Measurements from ENCODE around the gene TNFSF12. TPM values are rescaled to one million over a fixed set of nuclear protein-coding genes. Genes with fewer than 3 reads are reported as not detected.
A peak's percentile ranks its signal among the peaks of the same experiment; 100 is the strongest.
"Not testable (repeated sequence)": the region's sequence is repeated elsewhere in the genome, so short reads cannot be mapped to it uniquely, and the experiment has no call there.

Gene TNFSF12
- total RNA-seq, 1 donor from 2014 or later: 91.3 TPM

GRCh38 chr17:7592422-7593021 is 43.7 kb downstream of the TNFSF12 start:
- no peak for TF ChIP-seq CTCF (IDR thresholded peaks at IDR 0.05)
- no peaks in the 10 kb centered on the region for H3K27me3 ChIP-seq (ENCODE audit: low read depth)
- peaks cover 90% of the 10 kb centered on the region for H3K36me3 ChIP-seq
- DNase-seq (no peak), ATAC-seq (no peak)
- H3K9me3 ChIP-seq: no peaks in the 10 kb centered on the region
- no peak overlapping the region for H3K27ac ChIP-seq
- peaks cover 21% of the 10 kb centered on the region for H3K4me1 ChIP-seq
- intact Hi-C loops (cut with DNase I): no loop called here
- no peak overlapping the region for H3K4me3 ChIP-seq

DNA sequence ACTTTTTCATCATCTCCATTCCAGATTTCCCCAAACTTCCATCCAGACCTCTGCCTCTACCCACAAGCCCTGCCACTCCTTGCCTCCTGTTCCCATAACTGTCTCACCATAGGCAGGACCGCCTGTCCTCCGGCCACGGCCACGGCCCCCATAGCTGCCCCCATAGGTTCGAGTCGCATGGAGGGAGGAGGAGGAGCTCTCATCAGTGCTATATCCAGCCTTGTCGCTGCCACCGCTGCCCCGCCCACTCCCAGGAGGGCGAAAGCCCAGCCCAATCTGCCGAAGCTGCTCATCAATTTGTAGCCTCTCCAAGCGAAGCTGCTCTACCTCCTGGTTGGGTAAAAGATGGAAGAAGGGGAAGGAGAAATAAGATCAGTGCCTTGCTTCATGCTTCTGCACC is 44.4 kb downstream of the TNFSF12 start:
- TF ChIP-seq CTCF (IDR thresholded peaks at IDR 0.05): no peak
- H3K4me3 ChIP-seq: no peak overlapping the region
- DNase-seq: no peak
- H3K27me3 ChIP-seq (ENCODE audit: low read depth): no peaks in the 10 kb centered on the region
- intact Hi-C loops (cut with DNase I): no loop called here
- H3K9me3 ChIP-seq: no peaks in the 10 kb centered on the region
- H3K27ac ChIP-seq: no peak overlapping the region
- H3K4me1 ChIP-seq: peaks cover 14% of the 10 kb centered on the region
- ATAC-seq: no peak
- H3K36me3 ChIP-seq: peaks cover 88% of the 10 kb centered on the region

DNA sequence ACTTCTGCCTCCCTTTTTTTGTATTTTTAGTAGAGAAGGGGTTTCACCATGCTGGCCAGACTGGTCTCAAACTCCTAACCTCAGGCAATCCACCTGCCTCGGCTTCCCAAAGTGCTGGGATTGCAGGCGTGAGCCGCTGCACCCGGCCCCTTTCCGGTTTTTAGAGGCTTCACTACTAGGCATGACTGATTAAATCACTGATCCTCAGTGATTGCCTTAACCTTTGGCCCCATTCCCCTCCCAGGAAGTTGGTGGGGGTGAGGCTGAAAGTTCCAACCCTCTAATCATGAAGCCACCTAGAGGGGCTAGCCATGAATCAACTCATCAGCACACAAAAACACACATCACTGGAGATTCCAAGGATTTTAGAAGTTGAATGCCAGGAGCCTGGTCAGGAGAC is 48.7 kb downstream of the TNFSF12 start:
- intact Hi-C loops (cut with DNase I); H3K27me3 ChIP-seq (ENCODE audit: low read depth); H3K9me3 ChIP-seq; H3K4me1 ChIP-seq; H3K27ac ChIP-seq; H3K4me3 ChIP-seq; ATAC-seq: not testable (repeated sequence)
- peaks cover 98% of the 10 kb centered on the region for H3K36me3 ChIP-seq
- DNase-seq: peak; percentile 6

- intact Hi-C loops (cut with DNase I): no loop called here
- ATAC-seq (no peak), DNase-seq (peak; percentile 3)
- no peak for TF ChIP-seq CTCF (IDR thresholded peaks at IDR 0.05)
- Histone ChIP-seq H3K27me3 (ENCODE audit: low read depth) (no peaks in the 10 kb centered on the region), H3K4me3 (no peak overlapping the region), H3K36me3 (peaks cover 61% of the 10 kb centered on the region), H3K4me1 (peaks cover under 1% of the 10 kb centered on the region), H3K9me3 (no peaks in the 10 kb centered on the region), H3K27ac (no peak overlapping the region)
Measured at GRCh38 chr17:7606280-7606679, 57.4 kb downstream of the TNFSF12 start.

Other genes with a start within 250 kb of the TNFSF12 start
- gene EIF5A, start 241.4 kb upstream of the TNFSF12 start, total RNA-seq: 216 TPM
- gene GPS2, start 233.7 kb upstream of the TNFSF12 start, total RNA-seq: 66.6 TPM
- 35.2 TPM for gene NEURL4, start 219.7 kb upstream of the TNFSF12 start, total RNA-seq
- gene ACAP1, start 212.5 kb upstream of the TNFSF12 start, total RNA-seq: 26.5 TPM
- 11.0 TPM for gene KCTD11, start 196.9 kb upstream of the TNFSF12 start, total RNA-seq
- not detected for gene TMEM95, start 193.9 kb upstream of the TNFSF12 start, total RNA-seq
- 4.1 TPM for gene TNK1, start 168.0 kb upstream of the TNFSF12 start, total RNA-seq
- 27.1 TPM for gene PLSCR3, start 154.5 kb upstream of the TNFSF12 start, total RNA-seq
- 51.2 TPM for gene TMEM256, start 145.0 kb upstream of the TNFSF12 start, total RNA-seq
- 9.5 TPM for gene NLGN2, start 141.2 kb upstream of the TNFSF12 start, total RNA-seq
- gene SPEM1, start 128.7 kb upstream of the TNFSF12 start, total RNA-seq: not detected
- gene SPEM2, start 123.4 kb upstream of the TNFSF12 start, total RNA-seq: not detected
- gene SPEM3, start 120.2 kb upstream of the TNFSF12 start, total RNA-seq: not detected
- gene TMEM102, start 113.6 kb upstream of the TNFSF12 start, total RNA-seq: 8.1 TPM
- 1.2 TPM for gene FGF11, start 109.5 kb upstream of the TNFSF12 start, total RNA-seq
- gene CHRNB1, start 104.0 kb upstream of the TNFSF12 start, total RNA-seq: 8.4 TPM
- gene ZBTB4, start 69.4 kb upstream of the TNFSF12 start, total RNA-seq: 79.0 TPM
- not detected for gene SLC35G6, start 67.6 kb upstream of the TNFSF12 start, total RNA-seq
- gene POLR2A, start 64.7 kb upstream of the TNFSF12 start, total RNA-seq: 101 TPM
- gene TNFSF13, start 9.7 kb downstream of the TNFSF12 start, total RNA-seq: 161 TPM
- 87.0 TPM for gene SENP3, start 12.9 kb downstream of the TNFSF12 start, total RNA-seq
- 667 TPM for gene CD68, start 30.6 kb downstream of the TNFSF12 start, total RNA-seq
- gene MPDU1, start 34.8 kb downstream of the TNFSF12 start, total RNA-seq: 55.3 TPM
- gene SOX15, start 41.0 kb downstream of the TNFSF12 start, total RNA-seq: 0.47 TPM
- 36.0 TPM for gene FXR2, start 65.8 kb downstream of the TNFSF12 start, total RNA-seq
- gene SAT2, start 78.8 kb downstream of the TNFSF12 start, total RNA-seq: 86.3 TPM
- not detected for gene SHBG, start 81.1 kb downstream of the TNFSF12 start, total RNA-seq
- gene ATP1B2, start 101.9 kb downstream of the TNFSF12 start, total RNA-seq: 3.1 TPM
- gene TP53, start 138.4 kb downstream of the TNFSF12 start, total RNA-seq: 34.8 TPM
- gene WRAP53, start 139.4 kb downstream of the TNFSF12 start, total RNA-seq: 8.3 TPM
- 1.6 TPM for gene EFNB3, start 156.1 kb downstream of the TNFSF12 start, total RNA-seq
- gene DNAH2, start 168.7 kb downstream of the TNFSF12 start, total RNA-seq: 6.2 TPM